Activated CD4-positive, alpha-beta T cell treated with anti-CD3 and anti-CD28 coated beads, Interleukin-2, amount 50 U/mL, for 1 hour (primary cell): Measurements from ENCODE around the gene SLX4.
A peak's percentile ranks its signal among the peaks of the same experiment; 100 is the strongest.
"Not testable (repeated sequence)": the region's sequence is repeated elsewhere in the genome, so short reads cannot be mapped to it uniquely, and the experiment has no call there.

ENCODE experiments used
- DNase-seq: peaks from one replicate; pipeline ENCODE4 v3.0.0-alpha.2; 2020

The SLX4 gene

GRCh38 chr16:3641801-3642396 is 30.5 kb upstream of the SLX4 start:
- no peak for DNase-seq

GRCh38 chr16:3640632-3641501 is 29.5 kb upstream of the SLX4 start:
- DNase-seq, result no peak

GRCh38 chr16:3640207-3640606 is 28.8 kb upstream of the SLX4 start:
- no peak for DNase-seq

GRCh38 chr16:3638916-3639644 is 27.7 kb upstream of the SLX4 start:
- DNase-seq, result no peak

GRCh38 chr16:3637371-3637923 is 26.0 kb upstream of the SLX4 start:
- DNase-seq, result peak; percentile 16

GRCh38 chr16:3625911-3626732 is 14.7 kb upstream of the SLX4 start:
- no peak for DNase-seq

GRCh38 chr16:3625331-3625730 is 13.9 kb upstream of the SLX4 start:
- no peak for DNase-seq

- no peak for DNase-seq
These were observed 12.2 kb upstream of the SLX4 start for GRCh38 chr16:3623642-3624041.

GRCh38 chr16:3618769-3619141 is 7.3 kb upstream of the SLX4 start:
- DNase-seq, result no peak

- no peak for DNase-seq
These were observed 1.4 kb upstream of the SLX4 start for GRCh38 chr16:3612510-3613466.

- no peak for DNase-seq
These were observed 684 bp downstream of the SLX4 start for GRCh38 chr16:3610698-3611145.

- no peak for DNase-seq
These were observed 1.3 kb downstream of the SLX4 start for GRCh38 chr16:3609895-3610697.

GRCh38 chr16:3608976-3609375 is 2.4 kb downstream of the SLX4 start:
- DNase-seq, result not testable (repeated sequence)

GRCh38 chr16:3608069-3608468 is 3.3 kb downstream of the SLX4 start:
- DNase-seq, result no peak

GRCh38 chr16:3607634-3608033 is 3.8 kb downstream of the SLX4 start:
- no peak for DNase-seq

GRCh38 chr16:3607161-3607560 is 4.2 kb downstream of the SLX4 start:
- DNase-seq, result no peak

GRCh38 chr16:3606441-3606840 is 5.0 kb downstream of the SLX4 start:
- no peak for DNase-seq

- no peak for DNase-seq
These were observed 9.1 kb downstream of the SLX4 start for GRCh38 chr16:3602320-3602653.

GRCh38 chr16:3601614-3602319 is 9.6 kb downstream of the SLX4 start:
- DNase-seq, result no peak

GRCh38 chr16:3599922-3600321 is 11.5 kb downstream of the SLX4 start:
- no peak for DNase-seq
